ENCODE results near the gene TRIM26.
"Not testable (repeated sequence)": the region's sequence is repeated elsewhere in the genome, so short reads cannot be mapped to it uniquely, and the experiment has no call there.

Gene TRIM26

GRCh38 chr6:30212865-30213666, at the start of gene TRIM26:
TRIM26 (minus strand) TSS chr6:30213406; CDS start chr6:30199103, 14,303 bp downstream.
- peak; percentile 99 for DNase-seq (ENCODE audit: low spot score)

- DNase-seq (ENCODE audit: low spot score) = no peak
These were observed 46.9 kb upstream of the TRIM26 start for GRCh38 chr6:30260036-30260504.

- DNase-seq (ENCODE audit: low spot score) = peak; percentile 95
These were observed 46.2 kb upstream of the TRIM26 start for GRCh38 chr6:30259140-30260035.

GRCh38 chr6:30258204-30258603, 45.0 kb upstream of the TRIM26 start:
- no peak for DNase-seq (ENCODE audit: low spot score)

GRCh38 chr6:30252417-30252816, 39.2 kb upstream of the TRIM26 start:
- not testable (repeated sequence) for DNase-seq (ENCODE audit: low spot score)

GRCh38 chr6:30244560-30244959, 31.4 kb upstream of the TRIM26 start:
- no peak for DNase-seq (ENCODE audit: low spot score)

GRCh38 chr6:30238178-30238795, 25.1 kb upstream of the TRIM26 start:
- DNase-seq (ENCODE audit: low spot score) = peak; percentile 38

GRCh38 chr6:30234356-30234755, 21.1 kb upstream of the TRIM26 start:
- no peak for DNase-seq (ENCODE audit: low spot score)

- DNase-seq (ENCODE audit: low spot score) = no peak
These were observed 17.9 kb upstream of the TRIM26 start for GRCh38 chr6:30231067-30231466.

- DNase-seq (ENCODE audit: low spot score) = no peak
These were observed 14.7 kb upstream of the TRIM26 start for GRCh38 chr6:30227763-30228487.

- DNase-seq (ENCODE audit: low spot score) = no peak
These were observed 14.1 kb upstream of the TRIM26 start for GRCh38 chr6:30227242-30227722.

- DNase-seq (ENCODE audit: low spot score) = no peak
These were observed 10.1 kb upstream of the TRIM26 start for GRCh38 chr6:30223339-30223738.

- not testable (repeated sequence) for DNase-seq (ENCODE audit: low spot score)
These were observed 8.8 kb upstream of the TRIM26 start for GRCh38 chr6:30221956-30222355.

GRCh38 chr6:30221395-30221794, 8.2 kb upstream of the TRIM26 start:
- not testable (repeated sequence) for DNase-seq (ENCODE audit: low spot score)

GRCh38 chr6:30219244-30219643, 6.0 kb upstream of the TRIM26 start:
- peak; percentile 49 for DNase-seq (ENCODE audit: low spot score)

- no peak for DNase-seq (ENCODE audit: low spot score)
These were observed 2.9 kb upstream of the TRIM26 start for GRCh38 chr6:30216096-30216495.

- DNase-seq (ENCODE audit: low spot score) = no peak
These were observed 1.4 kb upstream of the TRIM26 start for GRCh38 chr6:30214657-30214982.

GRCh38 chr6:30213957-30214656, 901 bp upstream of the TRIM26 start:
- DNase-seq (ENCODE audit: low spot score) = peak; percentile 76

- DNase-seq (ENCODE audit: low spot score) = no peak
These were observed 406 bp upstream of the TRIM26 start for GRCh38 chr6:30213667-30213956.

GRCh38 chr6:30211899-30212298, 1.3 kb downstream of the TRIM26 start:
- no peak for DNase-seq (ENCODE audit: low spot score)

GRCh38 chr6:30211306-30211705, 1.9 kb downstream of the TRIM26 start:
- no peak for DNase-seq (ENCODE audit: low spot score)
